ENCODE measurements around the gene MATCAP1. TPM values are rescaled to one million over a fixed set of nuclear protein-coding genes. Genes with fewer than 3 reads are reported as not detected.

The MATCAP1 gene
- total and polyA plus RNA-seq, 10 of the 15 experiments (the other 5 are each of a cell fraction or from before 2014, with no cell fraction given): 2.8 to 25.8 (median 8.6) TPM

- TF ChIP-seq RELB (IDR thresholded peaks at IDR 0.05; ENCODE audit: low read depth) (no peak), ESRRA (IDR thresholded peaks at IDR 0.05; ENCODE audit: low read length) (no peak), HCFC1 (IDR thresholded peaks at IDR 0.05; ENCODE audit: low read length) (no peak), ZNF24 (IDR thresholded peaks at IDR 0.05) (peak; percentile 30; the same call in 1 of the 2 replicates), BRCA1 (IDR thresholded peaks at IDR 0.05; ENCODE audit: low read depth, low read length) (no peak), USF1 (IDR thresholded peaks at IDR 0.05; ENCODE audit: borderline replicate concordance, extremely low read length, insufficient read depth, low read depth, low read length) (no peak), CTCF (IDR thresholded peaks at IDR 0.05 in 2 of 3, conservative IDR thresholded peaks at IDR 0.05 in 1 of 3; ENCODE audit: control insufficient read depth in 2 of 3, extremely low read depth in 1 of 3, insufficient read depth in 1 of 3, low read depth in 3 of 3, low read length in 3 of 3) (peak; percentile 88 to 96 (median 92)), CBX5 (IDR thresholded peaks at IDR 0.05; ENCODE audit: low read depth) (0 out of 2 replicates have a peak, but pooled peaks have one; percentile 70), TCF3 (IDR thresholded peaks at IDR 0.05; ENCODE audit: borderline replicate concordance, insufficient read depth, low read depth, low read length) (0 out of 2 replicates have a peak, but pooled peaks have one; percentile 62), MYB (IDR thresholded peaks at IDR 0.05; ENCODE audit: borderline replicate concordance, low read depth, low read length) (no peak), POU2F2 (IDR thresholded peaks at IDR 0.05; ENCODE audit: borderline replicate concordance, low read depth, low read length) (0 out of 3 replicates have a peak, but pooled peaks have one; percentile 38), EP300 (IDR thresholded peaks at IDR 0.05; ENCODE audit: borderline replicate concordance in 1 of 2, control insufficient read depth in 1 of 2, low read depth in 2 of 2, low read length in 2 of 2) (no peak), BACH1 (IDR thresholded peaks at IDR 0.05; ENCODE audit: borderline replicate concordance) (0 out of 2 replicates have a peak, but pooled peaks have one; percentile 25), PKNOX1 (IDR thresholded peaks at IDR 0.05) (no peak), ZNF274 (IDR thresholded peaks at IDR 0.05; ENCODE audit: insufficient read depth, insufficient read length) (no peak), DPF2 (IDR thresholded peaks at IDR 0.05) (peak; percentile 71; the same call in 1 of the 2 replicates), MTA3 (IDR thresholded peaks at IDR 0.05; ENCODE audit: borderline replicate concordance, low read length) (no peak), ZNF207 (IDR thresholded peaks at IDR 0.05; ENCODE audit: borderline replicate concordance) (peak; percentile 40; the same call in 1 of the 2 replicates), NFYA (IDR thresholded peaks at IDR 0.05; ENCODE audit: borderline replicate concordance, low read depth, low read length) (no peak), NKRF (conservative IDR thresholded peaks at IDR 0.05) (0 out of 2 replicates have a peak, but pooled peaks have one; percentile 31), SRF (IDR thresholded peaks at IDR 0.05; ENCODE audit: low read depth in 2 of 2, low read length in 2 of 2) (0 out of 4 replicates have a peak, but pooled peaks of 1 of the 2 experiments have one; percentile 4)
Measured at GRCh38 chr16:67155295-67156142, 28.2 kb downstream of the MATCAP1 start (continued).
